Endothelial cell of umbilical vein (primary cell): ENCODE measurements around the gene RXFP1. TPM values are rescaled to one million over a fixed set of nuclear protein-coding genes. Genes with fewer than 3 reads are reported as not detected.

Source experiments
- BruUV-seq: library from RNA; stranded (reverse); fragments of 400-500 nt; replicated peaks from 2 replicates; lab custom pipeline; 2021; lab: Mats Ljungman, UMichigan
- CTCF ChIA-PET: fragments of 300-600, 350-600 bp; sonication (Branson Sonifier 250); formaldehyde crosslinking; loops from one replicate; lab custom pipeline; 2021; ENCODE audit warnings: antibody characterized with exemption, inconsistent platforms; lab: Charles Lee
- POLR2A ChIA-PET: fragments of 300-600, 350-600 bp; sonication (Branson Sonifier 250); formaldehyde crosslinking; loops from one replicate; lab custom pipeline; 2021; ENCODE audit warnings: antibody characterized with exemption, inconsistent platforms; lab: Charles Lee
- DNase-seq: peaks from one replicate; pipeline ENCODE4 v3.0.0-alpha.2; 2011; ENCODE audit warnings: low read depth, low spot score
- FAIRE-seq: peaks from 2 replicates; lab custom pipeline; 2011; peaks lifted over from hg19 to GRCh38; lab: Jason Lieb, UNC
- H2AFZ ChIP-seq: 2 replicates; pipeline ENCODE4 v1.6.0; 2012; ENCODE audit warnings: low read depth, low read length, control low read depth, inconsistent platforms
- H3K27ac ChIP-seq: 2 replicates; pipeline ENCODE4 v1.5.1; 2011; ENCODE audit warnings: low read depth, mild to moderate bottlenecking, control low read depth, low read length, moderate library complexity; ENCODE audit not compliant: insufficient read depth
- H3K27me3 ChIP-seq, 2 experiments: 2 replicates each; pipeline versions ENCODE4 v1.6.0 to v1.6.1; 2011; ENCODE audit warnings: low read length in 2 of 2, mixed read lengths in 1 of 2; ENCODE audit not compliant: control insufficient read depth in 2 of 2, insufficient read depth in 2 of 2
- H3K36me3 ChIP-seq, 2 experiments: 2 replicates in 1 of 2; 3 replicates in 1 of 2; pipeline ENCODE4 v1.5.1; 2011; ENCODE audit warnings: low read length in 2 of 2, mild to moderate bottlenecking in 1 of 2, moderate library complexity in 1 of 2; ENCODE audit not compliant: control insufficient read depth in 2 of 2, insufficient read depth in 2 of 2; ENCODE audit errors: extremely low read depth in 1 of 2
- H3K4me1 ChIP-seq: 3 replicates; pipeline ENCODE4 v1.5.1; 2011; ENCODE audit warnings: mild to moderate bottlenecking, low read length; ENCODE audit not compliant: control insufficient read depth, insufficient read depth; ENCODE audit errors: extremely low read depth
- H3K4me2 ChIP-seq: 2 replicates; pipeline ENCODE4 v1.6.1; 2011; ENCODE audit warnings: low read length, control low read depth, mixed read lengths; ENCODE audit not compliant: insufficient read depth
- H3K4me3 ChIP-seq, 3 experiments: fragments of 200-600 bp in 1 of 3; sonication (generic), shearing (Covaris generic) in 1 of 3; replicated peaks in 1 of 3; 2 replicates each; pipeline ENCODE4 v1.5.1; 2011 to 2016; ENCODE audit warnings: control low read depth in 3 of 3, low read length in 3 of 3, mild to moderate bottlenecking in 2 of 3, inconsistent platforms in 1 of 3, low read depth in 1 of 3, moderate library complexity in 1 of 3; ENCODE audit not compliant: insufficient read depth in 1 of 3
- H3K79me2 ChIP-seq: 2 replicates; pipeline ENCODE4 v1.6.0; 2012; ENCODE audit warnings: low read length, inconsistent platforms; ENCODE audit not compliant: control insufficient read depth, insufficient read depth
- H3K9ac ChIP-seq: replicated peaks from 2 replicates; pipeline ENCODE3; 2011; ENCODE audit warnings: low read length, control low read depth; ENCODE audit not compliant: insufficient read depth; ENCODE audit errors: extremely low read depth
- H3K9me1 ChIP-seq: replicated peaks from 3 replicates; pipeline ENCODE4 v1.6.0; 2011; ENCODE audit warnings: mild to moderate bottlenecking, low read length; ENCODE audit not compliant: control insufficient read depth, insufficient read depth; ENCODE audit errors: extremely low read depth
- H3K9me3 ChIP-seq: replicated peaks from 2 replicates; pipeline ENCODE4 v1.5.1; 2012; ENCODE audit warnings: low read length, inconsistent platforms; ENCODE audit not compliant: control insufficient read depth, insufficient read depth
- H4K20me1 ChIP-seq: replicated peaks from 2 replicates; pipeline ENCODE3; 2011; ENCODE audit warnings: mild to moderate bottlenecking, low read length; ENCODE audit not compliant: control insufficient read depth, insufficient read depth; ENCODE audit errors: extremely low read depth
- CTCF ChIP-seq, 2 donors: IDR thresholded peaks; 1 replicate in 1 of 2; 2 replicates in 1 of 2; pipeline ENCODE4 v1.5.1; 2011; ENCODE audit warnings: low read length in 2 of 2, mild to moderate bottlenecking in 2 of 2, moderate library complexity in 2 of 2, control low read depth in 1 of 2, inconsistent platforms in 1 of 2, low read depth in 1 of 2; ENCODE audit not compliant: insufficient read depth in 1 of 2; ENCODE audit errors: extremely low read depth in 1 of 2
- EZH2 ChIP-seq: IDR thresholded peaks from 2 replicates; pipeline ENCODE4 v1.6.1; 2012; ENCODE audit warnings: borderline replicate concordance, low read depth, mild to moderate bottlenecking, moderate library complexity, low read length, inconsistent platforms; ENCODE audit not compliant: severe bottlenecking
- FOS ChIP-seq: IDR thresholded peaks from 2 replicates; pipeline ENCODE4 v1.6.1; 2011; ENCODE audit warnings: mild to moderate bottlenecking, low read length, moderate library complexity, borderline replicate concordance; ENCODE audit not compliant: insufficient read depth
- GATA2 ChIP-seq: IDR thresholded peaks from 2 replicates; pipeline ENCODE4 v1.7.0; 2011; ENCODE audit warnings: low read depth, mild to moderate bottlenecking, moderate library complexity, mixed read lengths, low read length; ENCODE audit not compliant: insufficient read length, insufficient read depth
- JUN ChIP-seq: IDR thresholded peaks from 2 replicates; pipeline ENCODE4 v1.6.1; 2011; ENCODE audit warnings: borderline replicate concordance, low read depth; ENCODE audit not compliant: insufficient read length, insufficient read depth
- MYC ChIP-seq: IDR thresholded peaks from one replicate; pipeline ENCODE4 v1.6.1; 2011; ENCODE audit warnings: mild to moderate bottlenecking, low read depth, low read length
- POLR2AphosphoS5 ChIP-seq: IDR thresholded peaks from 2 replicates; pipeline ENCODE4 v1.6.1; 2012; ENCODE audit warnings: low read depth, mild to moderate bottlenecking, control low read depth, low read length, moderate library complexity; ENCODE audit not compliant: insufficient read depth
- dilution Hi-C: fragments of 300-500 bp; cut with MboI; formaldehyde crosslinking; loops from one replicate; pipeline ENCODE4 v1.15.0; 2019; ENCODE audit warnings: low sequenced_read_pairs; ENCODE audit not compliant: extremely low pct_ligation_motif_present
- intact Hi-C: fragments of 100-400 bp; cut with micrococcal nuclease; formaldehyde crosslinking; loops from one replicate; pipeline ENCODE4 v1.10.0; 2022
- polyA plus RNA-seq, 4 experiments: library from polyadenylated mRNA; depleted of rRNA in 3 of 4; stranded (reverse) in 3 of 4; unstranded in 1 of 4; fragments of >200 nt; gene quantifications; 2 replicates each; pipeline versions ENCODE4 v1.2.1 to v1.2.3, GENCODE V29; 2011 to 2012; ENCODE audit warnings: missing spikeins in 1 of 4
- total RNA-seq: library from RNA; stranded (reverse); gene quantifications from 2 replicates; pipeline ENCODE4 v1.2.3, GENCODE V29; 2021
- TF ChIP-seq, protein P1 (sequence below): IDR thresholded peaks from 2 replicates; pipeline ENCODE4 v1.6.1; 2011; ENCODE audit not compliant: insufficient read depth, insufficient read length

RXFP1 gene
- total and polyA plus RNA-seq, 2 donors (not counting 3 experiments of a cell fraction or from before 2014, with no cell fraction given) = not detected

DNA sequence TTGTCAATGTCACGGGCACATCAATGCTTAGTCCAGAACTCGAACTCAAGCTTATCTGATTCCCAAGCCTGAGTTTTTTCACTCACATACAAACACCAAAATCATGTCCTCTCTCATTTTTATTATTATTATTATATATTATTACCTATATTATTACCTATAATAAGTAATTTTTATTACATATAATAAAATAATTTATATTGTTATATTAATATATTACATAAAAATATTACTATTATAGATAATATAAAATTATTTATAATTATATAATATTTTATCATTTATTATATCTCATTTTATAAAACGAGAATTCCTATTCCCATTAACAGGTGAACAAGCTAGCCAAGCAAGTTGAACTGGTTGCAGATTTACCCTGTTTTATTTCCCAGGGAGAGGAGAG is 13.0 kb downstream of the RXFP1 start:
- intact Hi-C loops (no loop called here), dilution Hi-C loops (no loop called here)
- Histone ChIP-seq H3K4me3 (no peak overlapping the region), H2AFZ (peak overlapping the region; percentile 80), H3K79me2 (no peaks in the 10 kb centered on the region), H3K9ac (no peak overlapping the region), H3K9me3 (no peaks in the 10 kb centered on the region), H3K9me1 (no peaks in the 10 kb centered on the region), H3K4me2 (no peak overlapping the region), H3K36me3 (no peaks in the 10 kb centered on the region), H3K27me3 (no peaks in the 10 kb centered on the region), H4K20me1 (no peaks in the 10 kb centered on the region), H3K27ac (no peak overlapping the region), H3K4me1 (no peaks in the 10 kb centered on the region)
- DNase-seq = no peak
- ChIA-PET POLR2A (no interaction called here), CTCF (no interaction called here)
- no peak for TF ChIP-seq CTCF (IDR thresholded peaks at IDR 0.05; ENCODE audit: extremely low read depth in 1 of 2, insufficient read depth in 1 of 2, low read depth in 1 of 2, low read length in 2 of 2)
- no peak for TF ChIP-seq EZH2
- TF ChIP-seq GATA2 = no peak
- TF ChIP-seq MYC = no peak
- TF ChIP-seq, protein P1, sequence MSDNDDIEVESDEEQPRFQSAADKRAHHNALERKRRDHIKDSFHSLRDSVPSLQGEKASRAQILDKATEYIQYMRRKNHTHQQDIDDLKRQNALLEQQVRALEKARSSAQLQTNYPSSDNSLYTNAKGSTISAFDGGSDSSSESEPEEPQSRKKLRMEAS = no peak
- no peak for TF ChIP-seq JUN
- TF ChIP-seq FOS = no peak
- TF ChIP-seq POLR2AphosphoS5 = no peak
- FAIRE-seq = no peak
- BruUV-seq = no TSS peak
